Measurements from ENCODE around the gene HSPA1L.

The HSPA1L gene

DNA sequence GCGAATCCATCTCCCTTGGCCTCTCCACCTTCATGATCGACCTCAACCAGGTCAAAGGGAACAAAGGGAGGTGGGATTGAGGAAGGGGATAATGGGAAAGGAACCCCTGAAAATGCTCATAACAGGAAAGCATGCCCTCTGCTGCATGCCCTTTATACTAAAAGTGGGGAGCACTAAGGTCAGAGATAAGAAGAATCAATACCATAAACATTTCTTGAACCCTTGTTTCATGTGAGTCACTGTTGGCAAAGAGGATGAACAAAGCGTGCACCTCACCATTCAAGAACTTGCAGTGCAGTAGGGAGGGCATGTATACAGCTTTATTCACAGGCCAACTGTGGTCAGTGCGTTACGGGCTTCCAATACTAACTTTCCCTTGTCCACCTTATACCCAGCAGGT lies 54.3 kb downstream of the HSPA1L start:
- peaks cover 6% of the 10 kb centered on the region for H3K4me1 ChIP-seq (ENCODE audit: insufficient read depth, insufficient read length)
- H3K9ac ChIP-seq (ENCODE audit: insufficient read length, low read depth) = no peak overlapping the region
- DNase-seq (ENCODE audit: low read depth, low spot score) = no peak
- H3K4me3 ChIP-seq (ENCODE audit: insufficient read length, low read depth) = no peak overlapping the region
- H3K36me3 ChIP-seq (ENCODE audit: insufficient read depth, insufficient read length, low read length) = peaks cover 58% of the 10 kb centered on the region
- TF ChIP-seq SUZ12 (IDR thresholded peaks at IDR 0.05; ENCODE audit: extremely low read depth, insufficient read depth, insufficient read length) (no peak), YY1 (IDR thresholded peaks at IDR 0.05; ENCODE audit: insufficient read depth, insufficient read length) (no peak), ZNF274 (IDR thresholded peaks at IDR 0.05; ENCODE audit: low read depth, low read length) (no peak)
- no peaks in the 10 kb centered on the region for H3K27me3 ChIP-seq (ENCODE audit: insufficient read depth, insufficient read length)
- no peaks in the 10 kb centered on the region for H3K9me3 ChIP-seq (ENCODE audit: insufficient read depth, low read length)

Data from NT2/D1 (cell line).